Glomerular endothelial cell (primary cell): Measurements from ENCODE around the gene SEC14L3. TPM values are rescaled to one million over a fixed set of nuclear protein-coding genes. Genes with fewer than 3 reads are reported as not detected.

Experiments
- DNase-seq: peaks from one replicate; pipeline ENCODE4 v3.0.0-alpha.2; 2011; ENCODE audit warnings: low read depth, low spot score; ENCODE audit errors: extremely low read depth
- total RNA-seq: library from RNA; depleted of rRNA; stranded (reverse); fragments of >200 nt; gene quantifications from 2 replicates; pipeline ENCODE4 v1.2.3, GENCODE V29; 2015

SEC14L3 gene
- total RNA-seq, 1 donor from 2014 or later, result not detected

- DNase-seq, result no peak
Observed at GRCh38 chr22:30424534-30425326, 47.1 kb downstream of the SEC14L3 start.

DNA sequence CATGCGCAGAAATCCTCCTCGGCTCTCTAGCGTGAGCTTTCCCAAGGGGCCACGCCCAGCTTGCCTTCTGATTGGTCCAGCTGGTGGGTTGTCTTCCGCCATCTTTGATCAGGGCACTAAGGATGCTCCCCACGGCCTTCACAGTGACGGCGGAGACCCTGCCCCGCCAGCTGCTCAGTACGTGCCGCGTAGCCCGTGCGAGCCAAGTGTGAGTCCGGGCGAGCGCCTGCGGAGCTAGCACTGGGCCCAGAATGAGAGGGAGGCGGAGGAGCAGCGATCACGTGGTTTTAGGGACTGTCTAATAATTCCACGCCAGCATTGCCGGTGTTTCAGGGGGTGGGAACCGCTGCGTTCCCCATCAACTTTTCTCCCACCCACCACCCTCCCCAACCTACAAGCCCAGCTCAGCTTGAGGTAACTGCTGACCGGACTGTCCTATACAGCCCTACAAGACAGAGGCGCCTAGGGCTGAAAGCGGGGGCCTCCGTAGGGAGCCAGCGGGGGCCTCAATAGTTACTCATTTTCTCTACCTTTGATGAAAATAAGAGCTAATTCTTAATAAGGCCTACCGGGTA, 47.8 kb downstream of the SEC14L3 start:
- DNase-seq, result peak; percentile 99

GRCh38 chr22:30423301-30423958, 48.4 kb downstream of the SEC14L3 start:
- DNase-seq, result no peak

DNA sequence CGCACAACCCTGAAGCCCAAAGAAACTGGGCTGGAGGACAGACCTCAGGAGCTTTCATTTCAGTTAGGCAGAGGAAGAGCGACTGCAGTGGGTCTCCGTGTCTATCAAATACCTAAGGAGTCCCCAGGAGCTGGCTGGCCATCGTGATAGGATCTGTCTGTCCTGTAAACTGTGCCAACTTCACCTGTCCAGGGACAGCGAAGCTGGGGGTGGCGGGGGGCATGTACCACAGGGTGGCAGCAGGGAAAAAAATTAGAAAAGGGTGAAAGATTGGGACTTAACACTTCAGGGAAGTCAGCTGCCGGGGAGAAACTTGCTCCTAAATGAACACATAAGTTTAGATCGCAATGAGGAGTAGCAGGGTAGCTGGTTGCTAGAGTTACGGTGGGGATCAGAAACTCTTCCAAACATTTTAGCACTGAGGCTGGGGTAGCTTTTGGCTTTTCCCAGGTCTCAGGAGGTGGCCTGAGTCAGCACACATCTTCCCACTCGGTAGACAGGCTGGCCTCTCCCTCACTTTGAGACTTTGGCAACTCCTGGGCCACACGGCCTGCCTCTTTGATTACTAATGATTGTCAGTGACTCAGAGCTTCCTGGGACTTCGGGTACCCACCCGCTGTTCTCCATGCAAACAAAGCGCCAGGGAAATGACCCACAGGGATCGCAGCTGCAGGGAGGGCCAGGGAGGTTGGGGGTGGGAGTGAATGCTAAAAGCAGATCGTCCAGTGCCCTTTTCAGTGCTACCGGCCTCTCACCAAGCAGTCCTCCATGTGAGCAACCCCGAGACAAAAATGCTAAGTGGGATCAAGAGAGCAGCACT, 49.1 kb downstream of the SEC14L3 start:
- no peak for DNase-seq

DNA sequence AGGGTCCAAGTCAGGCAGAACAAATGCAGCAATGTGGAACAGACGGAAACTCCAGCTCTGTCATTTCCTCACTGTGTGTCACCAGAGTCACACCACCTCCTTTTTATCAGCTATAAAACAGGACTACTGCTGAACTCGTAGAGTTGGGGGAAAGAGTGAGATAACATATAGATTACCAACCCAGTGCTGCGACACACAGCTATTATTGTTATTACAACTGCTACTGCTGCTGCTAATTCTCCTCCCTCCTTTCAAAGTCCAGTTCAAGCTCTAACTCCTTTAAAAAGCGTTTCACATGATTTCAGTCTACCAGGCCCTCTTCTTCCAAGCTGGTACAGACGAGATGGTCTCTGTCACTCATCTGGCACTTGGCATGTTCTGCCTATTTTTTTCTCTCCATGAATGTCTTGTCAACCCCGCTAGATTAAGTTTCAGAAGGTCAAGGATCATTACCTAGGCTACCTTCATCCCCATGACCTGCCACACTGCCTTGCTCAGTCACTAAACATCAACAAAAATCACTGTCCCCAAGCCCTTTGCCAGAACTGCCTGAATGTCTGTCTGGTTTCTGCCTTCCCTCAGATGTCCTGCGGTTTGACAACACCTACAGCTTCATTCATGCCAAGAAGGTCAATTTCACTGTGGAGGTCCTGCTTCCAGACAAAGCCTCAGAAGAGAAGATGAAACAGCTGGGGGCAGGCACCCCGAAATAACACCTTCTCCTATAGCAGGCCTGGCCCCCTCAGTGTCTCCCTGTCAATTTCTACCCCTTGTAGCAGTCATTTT, 49.9 kb downstream of the SEC14L3 start:
- no peak for DNase-seq

DNA sequence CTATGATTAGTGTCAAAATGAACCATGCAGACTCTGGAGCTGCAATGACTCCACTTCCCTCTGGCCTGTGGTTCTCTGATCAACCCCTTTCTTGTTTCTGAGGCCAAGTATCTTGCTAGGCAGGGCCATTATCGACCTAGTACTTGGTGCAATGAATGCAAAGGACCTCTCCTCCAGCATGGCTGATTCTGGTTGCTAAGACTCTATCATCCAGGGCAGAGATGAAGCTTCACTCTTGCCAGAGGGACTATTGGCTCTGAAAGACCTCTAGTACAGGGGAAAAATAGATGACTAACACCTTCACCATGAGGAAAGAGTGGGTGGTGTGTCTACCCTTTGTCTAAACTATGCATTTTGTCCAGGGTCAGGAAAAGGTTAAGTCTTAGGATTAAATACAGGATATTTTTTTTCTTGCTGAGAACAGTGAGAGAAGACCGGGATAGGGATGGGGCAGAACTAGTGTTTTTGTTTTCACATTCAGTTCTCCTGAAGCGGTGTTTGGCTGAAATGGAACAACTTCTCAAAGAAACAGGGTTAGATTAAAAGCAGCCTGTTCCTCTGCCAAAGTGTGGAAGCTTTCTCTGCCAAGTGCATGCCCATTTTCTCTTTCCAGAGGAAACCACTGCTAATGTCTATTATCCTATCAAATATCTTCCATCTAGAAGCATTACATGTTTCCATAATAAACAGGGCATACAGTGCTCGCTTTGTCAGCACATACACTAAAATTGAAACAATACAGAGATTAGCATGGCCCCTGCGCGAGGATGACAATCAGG, 51.3 kb downstream of the SEC14L3 start:
- no peak for DNase-seq

GRCh38 chr22:30416837-30417236, 55.0 kb downstream of the SEC14L3 start:
- no peak for DNase-seq

- DNase-seq, result no peak
Observed at GRCh38 chr22:30416403-30416802, 55.4 kb downstream of the SEC14L3 start.

DNA sequence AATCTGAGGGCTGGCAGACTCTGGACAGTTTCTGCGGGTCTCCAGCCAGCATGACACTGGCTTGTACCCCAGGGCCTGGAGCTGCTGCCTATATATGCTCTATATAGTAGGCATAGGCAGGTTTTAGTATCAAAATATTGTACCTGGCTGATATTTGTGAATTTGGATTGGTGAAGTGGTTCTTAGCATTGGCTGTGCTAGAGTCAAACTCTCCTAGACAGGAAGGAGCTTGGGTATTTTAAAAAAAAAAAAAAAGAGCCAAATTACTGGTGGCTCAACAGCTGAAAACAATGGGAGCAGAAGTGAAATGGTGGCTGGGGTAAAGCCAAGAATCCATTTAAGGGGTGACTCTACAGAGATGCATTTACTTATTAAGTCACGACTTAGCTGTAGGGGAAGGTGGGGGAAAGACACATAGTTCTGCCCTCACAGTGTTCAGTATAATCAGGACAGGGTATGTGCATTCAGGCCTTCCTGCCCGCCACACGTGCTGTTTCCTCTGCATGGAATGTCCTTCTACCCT, 57.2 kb downstream of the SEC14L3 start:
- no peak for DNase-seq

DNA sequence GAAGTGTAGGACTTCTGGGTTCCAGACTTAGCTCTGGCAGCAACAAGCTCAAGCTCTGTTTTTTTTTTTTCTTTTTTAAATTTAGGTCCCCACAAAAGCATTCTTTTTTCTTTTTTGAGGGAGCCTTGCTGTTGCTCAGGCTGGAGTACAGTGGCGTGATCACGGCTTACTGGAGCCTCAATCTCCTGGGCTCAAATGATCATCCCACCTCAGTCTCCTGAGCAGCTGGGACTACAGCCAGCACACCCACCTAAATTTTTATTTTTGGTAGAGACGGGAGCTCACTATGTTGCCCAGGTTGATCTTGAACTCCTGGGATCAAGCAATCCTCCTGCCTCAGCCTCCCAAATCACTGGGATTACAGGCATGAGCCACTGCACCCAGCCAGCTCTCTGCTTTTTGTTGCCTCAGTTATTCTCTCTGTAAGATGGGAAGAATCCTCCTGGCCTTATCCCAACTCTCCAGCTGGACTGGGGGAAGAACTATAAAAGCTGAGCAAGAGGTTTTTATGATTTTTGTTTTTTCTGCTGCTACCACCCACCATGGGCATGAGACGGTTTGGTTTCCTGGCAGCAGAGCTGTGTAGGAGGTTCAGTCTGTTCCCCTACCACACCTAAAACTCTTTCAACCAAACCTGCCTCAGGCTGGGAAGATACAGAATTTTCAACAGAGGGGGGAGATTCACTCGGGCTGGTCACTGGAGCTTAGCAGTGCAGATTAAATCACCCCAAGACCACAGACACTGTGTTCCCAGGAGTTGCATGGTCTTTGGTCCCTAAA, 57.9 kb downstream of the SEC14L3 start:
- no peak for DNase-seq

DNA sequence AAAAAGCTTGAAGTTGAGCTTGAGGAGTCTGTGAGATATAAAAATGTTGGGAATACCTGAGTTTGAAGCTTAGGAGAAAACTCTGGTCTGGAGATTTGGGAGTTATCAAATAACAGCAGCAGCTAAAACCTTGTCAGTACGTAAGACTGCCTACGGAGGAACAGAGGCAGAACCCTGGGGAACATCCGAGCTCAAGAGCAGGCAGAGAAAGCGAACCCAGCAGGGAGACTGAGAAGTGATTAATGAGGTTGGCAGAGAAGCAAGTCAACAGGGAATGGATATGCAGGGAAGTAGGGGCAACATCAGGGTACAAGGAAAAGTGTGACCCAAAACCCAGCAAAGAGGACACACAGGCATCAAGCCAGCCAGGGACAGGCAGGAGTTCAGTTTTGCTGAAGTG, 58.8 kb downstream of the SEC14L3 start:
- DNase-seq, result no peak

GRCh38 chr22:30411780-30412179, 60.0 kb downstream of the SEC14L3 start:
- DNase-seq, result no peak

Other genes starting within 250 kb of the SEC14L3 start
- 16.6 and 25.2 TPM in 2 replicates for gene LIF, start 225.3 kb downstream of the SEC14L3 start, total RNA-seq
- not detected in 2 replicates for gene OSM, start 205.2 kb downstream of the SEC14L3 start, total RNA-seq
- gene CASTOR1, start 182.5 kb downstream of the SEC14L3 start, total RNA-seq, result 13.4 and 18.2 TPM in 2 replicates
- 17.9 and 18.2 TPM in 2 replicates for gene TBC1D10A, start 145.1 kb downstream of the SEC14L3 start, total RNA-seq
- 75.7 and 116 TPM in 2 replicates for gene SF3A1, start 115.1 kb downstream of the SEC14L3 start, total RNA-seq
- 1.8 and 2.5 TPM in 2 replicates for gene CCDC157, start 115.0 kb downstream of the SEC14L3 start, total RNA-seq
- gene RNF215, start 84.6 kb downstream of the SEC14L3 start, total RNA-seq, result 18.8 and 26.4 TPM in 2 replicates
- 12.0 and 18.8 TPM in 2 replicates for gene SEC14L2, start 75.0 kb downstream of the SEC14L3 start, total RNA-seq
- gene MTFP1, start 46.2 kb downstream of the SEC14L3 start, total RNA-seq, result 25.1 and 26.9 TPM in 2 replicates
- not detected in 2 replicates for gene SEC14L4, start 33.7 kb upstream of the SEC14L3 start, total RNA-seq
- 0.05 and 0.12 TPM in 2 replicates for gene SEC14L6, start 74.7 kb upstream of the SEC14L3 start, total RNA-seq
- gene GAL3ST1, start 102.6 kb upstream of the SEC14L3 start, total RNA-seq, result 0.19 TPM in 1 of 2 replicates, not detected in the other
- 60.3 and 63.1 TPM in 2 replicates for gene PES1, start 119.9 kb upstream of the SEC14L3 start, total RNA-seq
- gene TCN2, start 135.2 kb upstream of the SEC14L3 start, total RNA-seq, result 40.1 and 47.5 TPM in 2 replicates
- gene SLC35E4, start 163.8 kb upstream of the SEC14L3 start, total RNA-seq, result 23.0 and 36.5 TPM in 2 replicates
- gene DUSP18, start 195.9 kb upstream of the SEC14L3 start, total RNA-seq, result 16.5 and 23.4 TPM in 2 replicates
- gene OSBP2, start 222.9 kb upstream of the SEC14L3 start, total RNA-seq, result 15.4 and 17.1 TPM in 2 replicates